Vagina (tissue), 2 donors: ENCODE measurements around the gene S100A12. TPM values are rescaled to one million over a fixed set of nuclear protein-coding genes. Genes with fewer than 3 reads are reported as not detected.
A peak's percentile ranks its signal among the peaks of the same experiment; 100 is the strongest.
"Not testable (repeated sequence)": the region's sequence is repeated elsewhere in the genome, so short reads cannot be mapped to it uniquely, and the experiment has no call there.

Experiments
- DNase-seq, 2 donors: peaks; one replicate each; pipeline ENCODE4 v3.0.0-alpha.2; 2017; ENCODE audit errors: extremely low spot score in 2 of 2
- H3K27ac ChIP-seq: fragments of 200-600 bp; sonication (generic); one replicate; pipeline ENCODE4 v1.5.1; 2019
- H3K27me3 ChIP-seq: fragments of 200-600 bp; sonication (generic); one replicate; pipeline ENCODE4 v1.5.1; 2019
- H3K36me3 ChIP-seq, 2 donors: fragments of 200-600 bp; sonication (generic); one replicate each; pipeline ENCODE4 v1.5.1; 2017 to 2019
- H3K4me1 ChIP-seq: fragments of 200-600 bp; sonication (generic); one replicate; pipeline ENCODE4 v1.5.1; 2019
- H3K4me3 ChIP-seq, 2 donors: fragments of 200-600 bp; sonication (generic); 1 replicate in 1 of 2; 2 replicates in 1 of 2; pipeline ENCODE4 v1.5.1; 2016 to 2019
- H3K9me3 ChIP-seq: fragments of 200-600 bp; sonication (generic); one replicate; pipeline ENCODE4 v1.5.1; 2019
- CTCF ChIP-seq, 3 experiments: fragments of 450-650 bp in 2 of 3; fragments of 200-600 bp in 1 of 3; sonication (generic) in 1 of 3; IDR thresholded peaks; one replicate each; pipeline ENCODE4 v1.5.1; 2017 to 2019; ENCODE audit warnings: antibody characterized with exemption in 3 of 3, mild to moderate bottlenecking in 2 of 3, moderate library complexity in 2 of 3
- POLR2A ChIP-seq, 2 donors: fragments of 450-650 bp; IDR thresholded peaks; one replicate each; pipeline ENCODE4 v1.6.1; 2017; ENCODE audit warnings: antibody characterized with exemption in 2 of 2, mild to moderate bottlenecking in 2 of 2, moderate library complexity in 2 of 2
- POLR2AphosphoS5 ChIP-seq, 2 donors: sonication (generic); formaldehyde crosslinking; IDR thresholded peaks; one replicate each; pipeline ENCODE4 v1.9.0; 2017; ENCODE audit warnings: antibody characterized with exemption in 2 of 2, mild to moderate bottlenecking in 2 of 2, low read depth in 1 of 2; ENCODE audit not compliant: insufficient read depth in 1 of 2
- intact Hi-C: fragments of 100-400 bp; cut with DNase I; formaldehyde crosslinking; loops from one replicate; pipeline ENCODE4 v1.15.1; 2023
- total RNA-seq: library from RNA; depleted of rRNA; stranded (reverse); fragments of >200 nt; gene quantifications from one replicate; pipeline ENCODE4 v1.2.3, GENCODE V29; 2016

The S100A12 gene
- total RNA-seq, 1 donor from 2014 or later = 4.2 TPM

DNA sequence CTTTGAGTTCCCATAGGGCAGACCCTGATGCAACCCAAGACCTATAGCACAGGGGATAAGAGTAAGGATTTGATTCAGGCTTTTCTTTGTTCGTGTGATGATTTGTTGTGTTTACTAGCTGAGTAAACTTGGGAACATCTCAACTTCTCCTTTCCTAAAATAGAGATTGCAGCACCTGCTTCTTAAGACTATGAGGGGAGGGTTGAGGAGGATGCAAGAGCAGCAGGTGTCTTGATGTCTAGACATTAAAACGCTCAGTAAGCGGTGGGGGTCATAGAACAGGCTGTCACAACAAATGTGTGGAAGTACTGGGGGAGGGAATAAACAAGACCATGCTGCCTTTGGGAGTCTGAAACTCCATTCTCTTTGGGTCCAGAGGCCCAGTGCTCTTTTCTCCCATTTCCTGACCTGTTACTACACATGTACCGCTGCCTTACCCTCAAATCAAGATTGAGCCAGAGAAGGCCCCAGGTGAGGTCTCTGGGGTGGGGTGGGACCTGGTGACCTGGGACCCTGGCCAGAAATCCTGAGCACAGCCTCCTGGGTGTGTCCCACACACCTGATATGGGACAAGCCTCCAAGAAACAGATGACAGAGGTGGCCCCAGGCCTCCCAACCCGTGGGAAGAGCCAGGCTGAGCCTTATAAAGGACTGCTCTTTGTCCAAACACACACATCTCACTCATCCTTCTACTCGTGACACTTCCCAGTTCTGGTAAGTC lies 40.6 kb upstream of the S100A12 start, which contains the start of gene S100A7A:
Gene S100A7A, plus strand, starts transcription at position 671 of the 721 bp plus-strand sequence. CDS start 1,563 bp downstream, outside the sequence.
- Histone ChIP-seq H3K27me3 (no peaks in the 10 kb centered on the region), H3K4me1 (no peaks in the 10 kb centered on the region), H3K4me3 (no peak within 1 kb of the TSS), H3K9me3 (no peaks in the 10 kb centered on the region), H3K36me3 (no peaks in the 10 kb centered on the region), H3K27ac (no peak within 1 kb of the TSS)
- intact Hi-C loops = no loop called here
- TF ChIP-seq POLR2A (IDR thresholded peaks at IDR 0.05) (no peak), POLR2AphosphoS5 (IDR thresholded peaks at IDR 0.05; ENCODE audit: insufficient read depth in 1 of 2, low read depth in 1 of 2) (no peak), CTCF (IDR thresholded peaks at IDR 0.05) (no peak)
- no peak for DNase-seq

DNA sequence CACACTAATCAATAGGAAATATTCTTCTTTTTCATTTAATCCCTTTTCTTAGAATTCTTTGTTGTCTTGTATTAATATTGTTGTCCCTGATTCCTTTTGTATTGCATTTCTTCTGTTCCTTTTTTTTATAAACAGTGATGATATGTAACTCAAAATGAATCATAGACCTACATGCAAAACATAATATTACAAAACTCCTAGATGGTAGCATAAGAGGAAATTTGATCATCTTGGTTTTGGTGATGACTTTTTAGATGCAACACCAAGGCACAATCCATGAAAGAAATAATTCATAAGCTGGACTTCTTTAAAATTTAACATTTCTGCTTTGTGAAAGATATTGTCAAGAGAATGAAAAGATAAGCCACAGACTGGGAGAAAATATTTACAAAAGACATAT lies 38.5 kb upstream of the S100A12 start:
- H3K4me1 ChIP-seq, DNase-seq, H3K9me3 ChIP-seq, H3K27ac ChIP-seq, H3K36me3 ChIP-seq, intact Hi-C loops, H3K27me3 ChIP-seq, H3K4me3 ChIP-seq: not testable (repeated sequence)

DNA sequence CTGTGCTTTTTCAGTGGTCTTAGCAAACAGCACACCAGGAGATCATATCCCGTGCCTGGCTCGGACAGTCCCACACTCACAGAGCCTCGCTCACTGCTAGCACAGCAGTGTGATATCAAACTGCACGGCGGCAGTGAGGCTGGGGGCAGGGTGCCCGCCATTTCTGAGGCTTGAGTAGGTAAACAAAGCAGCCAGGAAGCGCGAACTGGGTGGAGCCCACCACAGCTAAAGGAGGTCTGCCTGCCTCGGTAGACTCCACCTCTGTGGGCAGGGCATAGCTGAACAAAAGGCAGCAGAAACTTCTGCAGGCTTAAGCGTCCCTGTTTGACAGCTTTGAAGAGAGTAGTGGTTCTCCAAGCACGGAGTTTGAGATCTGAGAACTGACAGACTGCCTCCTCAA lies 31.9 kb upstream of the S100A12 start:
- H3K27me3 ChIP-seq, H3K36me3 ChIP-seq, H3K4me3 ChIP-seq, H3K9me3 ChIP-seq, intact Hi-C loops, H3K27ac ChIP-seq, H3K4me1 ChIP-seq: not testable (repeated sequence)
- peak in 1 of 2 donors; percentile 34 for DNase-seq

DNA sequence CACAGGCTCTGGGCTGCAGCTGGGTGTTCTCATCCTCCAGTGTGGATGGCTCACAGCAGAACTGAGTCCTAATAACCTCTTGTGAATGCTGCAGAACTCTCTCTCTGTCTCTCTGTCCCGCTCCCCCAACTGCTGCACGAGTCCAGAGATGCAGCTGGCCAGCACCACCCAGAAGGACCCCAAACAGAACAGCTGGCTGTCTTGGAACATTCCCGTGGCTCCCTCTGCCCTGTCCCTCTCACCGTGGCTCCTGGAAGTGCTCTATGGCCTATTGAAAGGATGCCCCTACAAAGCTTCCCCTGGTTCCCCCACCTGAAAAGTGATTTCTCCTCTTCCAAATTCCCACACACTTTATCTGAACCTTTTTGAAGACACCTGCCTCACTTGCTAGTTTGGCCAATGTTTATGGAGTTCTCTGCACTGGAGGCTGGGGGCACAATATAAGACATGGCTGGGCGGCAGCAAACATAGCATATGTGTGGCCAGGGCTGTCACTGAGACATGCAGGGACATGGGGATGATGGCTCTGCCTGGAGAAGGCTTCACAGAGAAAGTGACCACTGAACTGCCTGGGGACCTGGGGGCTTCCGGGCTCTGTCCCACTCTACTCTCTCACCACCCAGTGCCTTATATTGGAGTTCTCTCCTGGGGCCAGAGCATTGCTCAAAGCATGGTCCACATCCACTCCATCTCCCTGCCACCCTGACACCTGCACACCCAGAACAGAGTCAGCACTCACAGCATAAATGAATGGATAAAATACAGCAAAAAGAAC lies 30.6 kb upstream of the S100A12 start:
- H3K4me3 ChIP-seq, H3K36me3 ChIP-seq, intact Hi-C loops, H3K27ac ChIP-seq, H3K27me3 ChIP-seq, H3K9me3 ChIP-seq, H3K4me1 ChIP-seq: not testable (repeated sequence)
- DNase-seq = peak; percentile 52 to 54

DNA sequence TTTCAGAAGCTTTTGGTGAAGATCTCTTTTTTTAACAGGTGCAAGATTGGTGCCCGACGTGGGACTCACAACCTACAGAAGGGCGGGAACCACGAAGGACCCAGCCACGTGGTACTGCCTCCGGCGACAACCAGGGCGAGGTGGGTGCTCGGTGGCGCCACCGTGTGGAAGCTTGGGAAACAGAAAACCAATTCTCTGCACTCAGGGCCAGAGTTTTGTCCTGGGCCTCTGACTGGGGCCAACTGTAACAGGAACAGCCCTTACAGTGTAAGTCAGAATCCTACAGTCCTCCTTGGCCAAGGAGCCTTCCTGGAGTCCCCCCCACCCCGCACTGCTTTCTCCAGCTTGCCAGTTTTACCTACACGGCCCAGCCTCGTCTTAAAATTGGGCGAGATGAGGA lies 29.3 kb upstream of the S100A12 start:
- no peak for TF ChIP-seq POLR2AphosphoS5 (IDR thresholded peaks at IDR 0.05; ENCODE audit: insufficient read depth in 1 of 2, low read depth in 1 of 2)
- TF ChIP-seq CTCF (IDR thresholded peaks at IDR 0.05) = peak in 1 of 3 experiments; percentile 17
- Histone ChIP-seq H3K27ac (no peak overlapping the region), H3K4me1 (no peaks in the 10 kb centered on the region), H3K4me3 (no peak overlapping the region), H3K36me3 (no peaks in the 10 kb centered on the region), H3K9me3 (no peaks in the 10 kb centered on the region), H3K27me3 (no peaks in the 10 kb centered on the region)
- intact Hi-C loops = no loop called here
- peak; percentile 69 to 82 for DNase-seq

DNA sequence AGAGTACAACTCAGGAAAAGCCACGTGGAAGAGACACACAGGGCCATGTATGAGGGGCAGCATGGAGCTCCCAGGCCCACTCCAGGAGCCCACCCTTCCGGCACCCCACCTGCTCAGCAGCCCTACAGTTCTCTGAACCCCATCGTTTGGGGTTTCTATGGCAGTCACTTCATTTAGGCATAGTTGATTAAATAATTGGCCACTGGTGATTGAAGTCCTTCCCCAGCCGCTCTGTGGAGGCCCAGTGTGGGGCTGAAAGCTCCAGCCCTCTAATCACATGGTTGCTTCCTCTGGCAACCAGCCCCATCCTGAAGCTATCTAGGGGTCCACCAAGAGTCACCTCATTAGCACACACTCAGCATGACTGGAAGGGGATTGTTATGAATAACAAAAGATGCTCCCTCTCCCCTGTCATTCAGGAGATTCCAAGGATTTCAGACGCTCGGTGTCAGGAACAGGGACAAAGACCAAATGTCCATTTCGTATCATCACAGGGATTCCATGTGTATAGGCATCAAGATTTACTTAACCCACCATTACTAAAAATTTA lies 28.7 kb upstream of the S100A12 start:
- Histone ChIP-seq H3K36me3 (no peaks in the 10 kb centered on the region), H3K9me3 (no peaks in the 10 kb centered on the region), H3K27ac (no peak overlapping the region), H3K4me1 (no peaks in the 10 kb centered on the region), H3K27me3 (no peaks in the 10 kb centered on the region), H3K4me3 (no peak overlapping the region)
- DNase-seq = peak in 1 of 2 donors; percentile 43
- no peak for TF ChIP-seq CTCF (IDR thresholded peaks at IDR 0.05)
- TF ChIP-seq POLR2A (IDR thresholded peaks at IDR 0.05) = no peak
- no peak for TF ChIP-seq POLR2AphosphoS5 (IDR thresholded peaks at IDR 0.05; ENCODE audit: insufficient read depth in 1 of 2, low read depth in 1 of 2)
- intact Hi-C loops = no loop called here
